ENCODE results near the gene ZBTB20.

DNA sequence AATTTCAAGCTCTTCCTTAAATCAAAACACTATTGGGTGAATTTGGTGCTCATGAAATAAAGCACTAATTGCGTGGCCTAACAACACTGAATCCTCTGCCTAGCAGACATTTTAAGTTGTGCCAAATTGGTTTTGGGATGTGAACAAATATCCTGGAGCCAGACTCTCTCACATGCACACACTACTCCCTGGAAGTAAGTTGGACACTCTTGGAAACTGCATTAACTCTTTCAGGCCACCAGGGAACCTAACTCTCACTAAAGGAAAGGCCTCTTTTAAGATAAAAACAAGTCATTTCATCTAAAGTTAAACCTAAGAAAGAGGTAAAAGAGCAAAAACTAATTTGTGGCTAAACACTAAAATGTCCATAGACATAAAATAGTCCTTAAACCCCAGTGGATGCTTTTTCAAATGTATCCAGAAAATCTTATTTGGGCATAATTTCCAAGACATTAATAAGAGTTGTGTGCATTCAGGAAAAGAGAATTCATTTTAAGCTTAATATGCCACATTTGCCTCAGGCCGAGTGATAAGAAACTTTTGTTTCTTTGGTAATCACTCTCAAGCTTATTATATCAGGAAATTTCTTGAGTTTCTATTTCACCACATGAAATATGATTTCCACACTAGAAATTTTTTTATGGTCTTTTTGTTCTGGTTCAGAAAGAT, 61.8 kb downstream of the ZBTB20 start:
- TF ChIP-seq CTCF (IDR thresholded peaks at IDR 0.05) (peak in 2 of 6 experiments; percentile 5 to 26), POLR2A (IDR thresholded peaks at IDR 0.05) (no peak)
